ENCODE measurements around the gene VTA1. TPM values are rescaled to one million over a fixed set of nuclear protein-coding genes. Genes with fewer than 3 reads are reported as not detected.
"Not testable (repeated sequence)": the region's sequence is repeated elsewhere in the genome, so short reads cannot be mapped to it uniquely, and the experiment has no call there.

Gene VTA1
- total RNA-seq, 1 donor from 2014 or later, result 37.1 TPM

DNA sequence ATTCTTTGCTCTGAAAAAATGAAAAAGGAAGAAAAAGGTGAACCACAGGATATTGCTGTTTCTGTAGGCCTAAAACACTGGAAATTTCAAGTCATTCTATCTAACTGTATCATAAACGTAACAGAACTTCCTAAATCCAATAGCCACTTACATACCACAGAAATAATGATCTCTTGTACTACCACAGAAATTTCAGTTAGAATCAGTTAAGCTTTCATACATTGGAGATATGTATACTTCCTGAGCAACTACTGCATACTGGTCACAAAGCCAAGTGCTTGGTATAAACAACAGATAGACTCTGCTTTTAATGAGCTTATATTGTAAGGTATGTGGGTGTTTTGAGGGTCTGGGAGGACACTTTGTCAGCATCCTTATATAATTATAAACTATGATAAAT lies 38.6 kb downstream of the VTA1 start:
- no peaks in the 10 kb centered on the region for H3K36me3 ChIP-seq (ENCODE audit: control insufficient read depth, insufficient read depth, low read length)
- no peaks in the 10 kb centered on the region for H3K27me3 ChIP-seq (ENCODE audit: control insufficient read depth, insufficient read depth, low read length)
- TF ChIP-seq, protein P1, sequence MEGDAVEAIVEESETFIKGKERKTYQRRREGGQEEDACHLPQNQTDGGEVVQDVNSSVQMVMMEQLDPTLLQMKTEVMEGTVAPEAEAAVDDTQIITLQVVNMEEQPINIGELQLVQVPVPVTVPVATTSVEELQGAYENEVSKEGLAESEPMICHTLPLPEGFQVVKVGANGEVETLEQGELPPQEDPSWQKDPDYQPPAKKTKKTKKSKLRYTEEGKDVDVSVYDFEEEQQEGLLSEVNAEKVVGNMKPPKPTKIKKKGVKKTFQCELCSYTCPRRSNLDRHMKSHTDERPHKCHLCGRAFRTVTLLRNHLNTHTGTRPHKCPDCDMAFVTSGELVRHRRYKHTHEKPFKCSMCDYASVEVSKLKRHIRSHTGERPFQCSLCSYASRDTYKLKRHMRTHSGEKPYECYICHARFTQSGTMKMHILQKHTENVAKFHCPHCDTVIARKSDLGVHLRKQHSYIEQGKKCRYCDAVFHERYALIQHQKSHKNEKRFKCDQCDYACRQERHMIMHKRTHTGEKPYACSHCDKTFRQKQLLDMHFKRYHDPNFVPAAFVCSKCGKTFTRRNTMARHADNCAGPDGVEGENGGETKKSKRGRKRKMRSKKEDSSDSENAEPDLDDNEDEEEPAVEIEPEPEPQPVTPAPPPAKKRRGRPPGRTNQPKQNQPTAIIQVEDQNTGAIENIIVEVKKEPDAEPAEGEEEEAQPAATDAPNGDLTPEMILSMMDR (IDR thresholded peaks at IDR 0.05; ENCODE audit: insufficient read depth, low read length, severe bottlenecking), result no peak
- no peak for DNase-seq (ENCODE audit: low read depth)
- no peak for FAIRE-seq
- no peak overlapping the region for H3K4me3 ChIP-seq (ENCODE audit: low read depth, low read length)

DNA sequence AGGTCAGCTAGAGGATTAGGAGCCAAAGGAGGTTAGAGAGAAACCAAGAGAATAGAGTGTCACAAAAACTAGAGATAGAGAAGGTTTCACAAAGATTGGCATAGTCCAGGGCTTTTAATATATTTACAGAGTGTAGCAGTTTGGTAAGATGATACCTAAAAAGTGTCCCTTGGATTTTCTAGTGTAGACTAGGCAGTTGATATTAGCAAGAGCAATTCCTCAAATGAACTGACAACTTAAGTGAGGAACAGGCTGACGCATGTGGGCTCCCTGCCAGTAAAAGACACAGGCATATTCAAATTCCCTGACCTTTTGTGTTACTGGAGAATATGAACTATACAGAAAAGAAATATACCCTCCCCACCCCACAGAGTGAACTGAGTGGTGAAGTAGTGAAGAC lies 40.1 kb downstream of the VTA1 start:
- H3K27me3 ChIP-seq (ENCODE audit: control insufficient read depth, insufficient read depth, low read length), result no peaks in the 10 kb centered on the region
- no peak overlapping the region for H3K4me3 ChIP-seq (ENCODE audit: low read depth, low read length)
- peak; percentile 34 for DNase-seq (ENCODE audit: low read depth)
- no peaks in the 10 kb centered on the region for H3K36me3 ChIP-seq (ENCODE audit: control insufficient read depth, insufficient read depth, low read length)
- TF ChIP-seq, protein P1 (IDR thresholded peaks at IDR 0.05; ENCODE audit: insufficient read depth, low read length, severe bottlenecking), result no peak
- FAIRE-seq, result no peak

DNA sequence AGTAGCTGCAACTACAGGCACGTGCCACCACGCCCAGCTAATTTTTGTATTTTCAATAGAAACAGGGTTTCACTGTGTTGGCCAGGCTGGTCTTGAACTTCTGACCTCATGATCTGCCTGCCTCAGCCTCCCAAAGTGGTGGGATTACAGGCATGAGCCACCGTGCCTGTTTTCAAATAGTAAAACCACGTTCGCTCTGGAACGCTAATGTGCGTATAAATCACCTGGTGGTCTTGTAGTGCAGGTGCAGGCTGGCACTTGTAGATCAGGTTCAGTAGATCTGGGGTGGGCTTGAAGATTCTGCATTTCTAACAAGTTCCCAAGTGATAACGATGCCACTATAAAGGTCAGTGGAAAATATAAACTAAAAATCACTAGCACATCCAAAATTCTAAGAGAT lies 41.3 kb downstream of the VTA1 start:
- FAIRE-seq; H3K36me3 ChIP-seq (ENCODE audit: control insufficient read depth, insufficient read depth, low read length); H3K27me3 ChIP-seq (ENCODE audit: control insufficient read depth, insufficient read depth, low read length); H3K4me3 ChIP-seq (ENCODE audit: low read depth, low read length); DNase-seq (ENCODE audit: low read depth): not testable (repeated sequence)
- TF ChIP-seq, protein P1 (IDR thresholded peaks at IDR 0.05; ENCODE audit: insufficient read depth, low read length, severe bottlenecking), result peak; percentile 31

DNA sequence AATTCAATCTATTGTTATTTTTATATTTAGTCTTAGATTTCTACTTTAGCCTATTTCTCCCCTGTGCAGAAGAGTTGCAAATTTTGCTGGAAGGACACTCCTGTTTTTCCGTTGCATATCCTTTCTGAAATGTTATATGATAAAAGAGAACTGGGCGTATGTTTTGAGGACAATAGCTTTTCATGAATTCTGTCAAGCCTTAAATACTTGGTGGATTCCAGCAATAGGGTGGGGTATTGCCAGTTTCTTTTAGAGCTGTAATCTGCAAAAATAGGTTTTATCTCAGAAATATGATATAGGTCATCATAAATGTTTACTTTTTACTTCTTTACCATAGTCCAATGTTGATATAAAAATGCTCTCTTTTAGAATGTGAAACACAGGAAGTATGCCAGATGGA lies 42.0 kb downstream of the VTA1 start:
- no peak for DNase-seq (ENCODE audit: low read depth)
- FAIRE-seq, result no peak
- no peak overlapping the region for H3K4me3 ChIP-seq (ENCODE audit: low read depth, low read length)
- H3K27me3 ChIP-seq (ENCODE audit: control insufficient read depth, insufficient read depth, low read length), result no peaks in the 10 kb centered on the region
- H3K36me3 ChIP-seq (ENCODE audit: control insufficient read depth, insufficient read depth, low read length), result no peaks in the 10 kb centered on the region
- TF ChIP-seq, protein P1 (IDR thresholded peaks at IDR 0.05; ENCODE audit: insufficient read depth, low read length, severe bottlenecking), result no peak

DNA sequence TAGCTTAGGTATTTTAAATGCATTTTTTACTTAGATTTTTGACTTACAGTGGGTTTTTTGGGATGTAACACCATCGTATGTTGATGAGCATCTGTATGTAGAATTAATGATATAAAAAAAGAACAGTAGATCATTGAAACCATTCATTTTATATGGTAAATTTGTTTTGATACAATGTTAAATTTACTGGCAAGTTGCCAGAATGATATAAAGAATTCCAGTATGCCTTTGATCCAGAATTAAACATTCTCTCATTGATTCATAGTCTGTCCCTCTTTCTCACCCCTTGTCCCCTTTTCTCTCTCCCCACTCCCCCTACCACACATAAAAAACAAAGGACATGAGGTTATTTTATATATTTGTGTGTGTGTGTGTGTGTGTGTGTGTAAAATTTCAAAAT lies 45.3 kb downstream of the VTA1 start:
- FAIRE-seq (no peak), DNase-seq (ENCODE audit: low read depth) (no peak)
- no peaks in the 10 kb centered on the region for H3K27me3 ChIP-seq (ENCODE audit: control insufficient read depth, insufficient read depth, low read length)
- H3K36me3 ChIP-seq (ENCODE audit: control insufficient read depth, insufficient read depth, low read length), result no peaks in the 10 kb centered on the region
- H3K4me3 ChIP-seq (ENCODE audit: low read depth, low read length), result no peak overlapping the region
- TF ChIP-seq, protein P1 (IDR thresholded peaks at IDR 0.05; ENCODE audit: insufficient read depth, low read length, severe bottlenecking), result no peak

DNA sequence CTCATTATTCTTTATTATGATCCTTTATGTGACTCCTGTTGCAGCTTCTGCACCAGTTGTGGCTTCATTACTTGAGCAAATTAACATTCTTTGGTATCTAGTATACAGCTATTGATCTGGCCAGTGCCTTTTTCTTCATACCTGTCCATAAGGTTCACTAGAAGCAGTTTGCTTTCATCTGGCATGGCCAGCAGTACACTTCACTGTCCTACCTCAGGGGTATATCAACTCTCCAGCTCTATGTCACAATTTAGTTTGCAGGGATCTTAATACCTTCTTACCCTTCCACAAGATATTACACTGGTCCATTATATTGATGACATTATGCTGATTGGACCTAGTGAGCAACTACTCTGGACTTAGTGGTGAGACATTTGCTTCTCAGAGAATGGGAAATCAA lies 46.6 kb downstream of the VTA1 start:
- Histone ChIP-seq H3K27me3 (ENCODE audit: control insufficient read depth, insufficient read depth, low read length) (no peaks in the 10 kb centered on the region), H3K4me3 (ENCODE audit: low read depth, low read length) (no peak overlapping the region), H3K36me3 (ENCODE audit: control insufficient read depth, insufficient read depth, low read length) (no peaks in the 10 kb centered on the region)
- no peak for FAIRE-seq
- no peak for DNase-seq (ENCODE audit: low read depth)
- TF ChIP-seq, protein P1 (IDR thresholded peaks at IDR 0.05; ENCODE audit: insufficient read depth, low read length, severe bottlenecking), result no peak

Data from bronchial epithelial cell (primary cell).